A673 (cell line): ENCODE results near the gene LRRC32. TPM values are rescaled to one million over a fixed set of nuclear protein-coding genes. Genes with fewer than 3 reads are reported as not detected.
"Not testable (repeated sequence)": the region's sequence is repeated elsewhere in the genome, so short reads cannot be mapped to it uniquely, and the experiment has no call there.

Source experiments
- BruUV-seq: library from RNA; stranded (reverse); fragments of 400-500 nt; replicated peaks from 2 replicates; lab custom pipeline; 2021; lab: Mats Ljungman, UMichigan
- CTCF ChIA-PET: fragments of 300-600 bp; sonication (Branson Sonifier 250); formaldehyde crosslinking; loops from one replicate; lab custom pipeline; 2022; ENCODE audit warnings: antibody characterized with exemption; lab: Charles Lee
- POLR2A ChIA-PET: fragments of 300-600 bp; sonication (Branson Sonifier 250); formaldehyde crosslinking; loops from one replicate; lab custom pipeline; 2022; ENCODE audit warnings: antibody characterized with exemption; ENCODE audit not compliant: low non-redundant PET; lab: Charles Lee
- DNase-seq: peaks from one replicate; pipeline ENCODE4 v3.0.0-alpha.2; 2015; ENCODE audit warnings: low spot score
- H3K27ac ChIP-seq: fragments of 200-600 bp; sonication (generic); 2 replicates; pipeline ENCODE4 v1.5.1; 2016; ENCODE audit warnings: mixed run types, low read depth, mild to moderate bottlenecking, mixed read lengths, antibody characterized with exemption, low read length; ENCODE audit not compliant: poor library complexity, severe bottlenecking
- H3K27me3 ChIP-seq: fragments of 200-600 bp; sonication (generic); replicated peaks from 2 replicates; pipeline ENCODE4 v1.6.1; 2017; ENCODE audit warnings: mixed run types, low read depth, mild to moderate bottlenecking, mixed read lengths, antibody characterized with exemption, low read length; ENCODE audit not compliant: insufficient read depth, poor library complexity
- H3K36me3 ChIP-seq: fragments of 200-600 bp; sonication (generic); 2 replicates; pipeline ENCODE4 v1.6.1; 2016; ENCODE audit warnings: mixed run types, mild to moderate bottlenecking, mixed read lengths, antibody characterized with exemption, low read length; ENCODE audit not compliant: insufficient read depth, poor library complexity, severe bottlenecking
- H3K4me1 ChIP-seq: fragments of 200-600 bp; sonication (generic); 2 replicates; pipeline ENCODE4 v1.6.1; 2017; ENCODE audit warnings: mixed run types, mild to moderate bottlenecking, mixed read lengths, antibody characterized with exemption, low read length; ENCODE audit not compliant: insufficient read depth, poor library complexity, severe bottlenecking
- H3K4me3 ChIP-seq: fragments of 200-600 bp; sonication (generic); 2 replicates; pipeline ENCODE4 v1.5.1; 2016; ENCODE audit warnings: low read depth, mixed run types, mild to moderate bottlenecking, mixed read lengths, low read length; ENCODE audit not compliant: poor library complexity, severe bottlenecking
- H3K9me3 ChIP-seq: fragments of 200-600 bp; sonication (generic); 2 replicates; pipeline ENCODE4 v1.6.1; 2016; ENCODE audit warnings: mixed run types, low read depth, mild to moderate bottlenecking, mixed read lengths, antibody characterized with exemption, low read length; ENCODE audit not compliant: poor library complexity, severe bottlenecking
- EZH2 ChIP-seq: fragments of 200-600 bp; sonication (generic); IDR thresholded peaks from 2 replicates; pipeline ENCODE4 v1.6.1; 2017; ENCODE audit warnings: borderline replicate concordance, low read depth, mild to moderate bottlenecking, mixed read lengths, antibody characterized with exemption, low read length; ENCODE audit not compliant: poor library complexity, severe bottlenecking
- intact Hi-C: fragments of 100-400 bp; cut with micrococcal nuclease; formaldehyde crosslinking; loops from one replicate; pipeline ENCODE4 v1.10.0; 2022; ENCODE audit not compliant: unreplicated experiment
- total RNA-seq: library from RNA; stranded (reverse); gene quantifications from 2 replicates; pipeline ENCODE4 v1.2.3, GENCODE V29; 2021
- TF ChIP-seq, protein P1 (sequence below): fragments of 300-800, 200-600 bp; sonication (generic); conservative IDR thresholded peaks from 2 replicates; pipeline ENCODE4 v1.5.1; 2017; ENCODE audit warnings: low read depth, mild to moderate bottlenecking, antibody characterized with exemption, low read length, moderate library complexity, mixed read lengths

Gene LRRC32
- total RNA-seq, 1 experiment from 2014 or later: not detected

DNA sequence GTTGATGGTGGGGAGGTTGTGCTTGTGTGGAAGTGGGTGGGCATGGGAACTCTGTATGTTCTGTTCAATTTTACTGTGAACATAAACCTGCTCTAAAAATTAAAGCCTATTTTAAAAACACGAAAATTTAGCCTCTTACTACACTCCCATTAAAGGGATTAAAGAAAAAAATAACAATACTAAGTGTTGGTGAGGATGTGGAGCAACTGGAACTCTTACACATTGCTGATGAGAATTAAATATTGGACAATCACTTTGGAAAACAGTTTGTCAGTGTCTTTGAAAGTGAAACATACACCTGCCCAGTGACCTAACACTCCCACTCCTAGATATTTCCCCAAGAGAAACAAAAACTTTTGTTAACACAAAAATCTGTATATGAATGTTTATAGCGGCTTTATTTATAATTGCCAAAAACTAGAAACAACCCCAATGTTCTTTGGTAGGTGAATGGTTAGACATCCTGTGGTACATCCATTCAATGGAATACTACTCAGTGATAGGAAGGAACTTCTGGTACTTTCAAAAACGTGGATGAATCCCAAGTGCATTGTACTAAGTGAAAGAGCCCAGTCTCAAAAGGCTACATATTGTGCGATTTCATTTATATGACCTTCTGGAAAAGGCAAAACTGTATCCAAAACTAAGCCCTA, 23.5 kb downstream of the LRRC32 start:
- intact Hi-C loops: no loop called here
- DNase-seq: no peak
- Histone ChIP-seq H3K4me3 (no peak overlapping the region), H3K27ac (no peak overlapping the region), H3K4me1 (no peaks in the 10 kb centered on the region), H3K36me3 (no peaks in the 10 kb centered on the region), H3K27me3 (peaks cover 13% of the 10 kb centered on the region), H3K9me3 (peaks cover 5% of the 10 kb centered on the region)
- CTCF ChIA-PET: no interaction called here
- POLR2A ChIA-PET: no interaction called here
- TF ChIP-seq, protein P1, sequence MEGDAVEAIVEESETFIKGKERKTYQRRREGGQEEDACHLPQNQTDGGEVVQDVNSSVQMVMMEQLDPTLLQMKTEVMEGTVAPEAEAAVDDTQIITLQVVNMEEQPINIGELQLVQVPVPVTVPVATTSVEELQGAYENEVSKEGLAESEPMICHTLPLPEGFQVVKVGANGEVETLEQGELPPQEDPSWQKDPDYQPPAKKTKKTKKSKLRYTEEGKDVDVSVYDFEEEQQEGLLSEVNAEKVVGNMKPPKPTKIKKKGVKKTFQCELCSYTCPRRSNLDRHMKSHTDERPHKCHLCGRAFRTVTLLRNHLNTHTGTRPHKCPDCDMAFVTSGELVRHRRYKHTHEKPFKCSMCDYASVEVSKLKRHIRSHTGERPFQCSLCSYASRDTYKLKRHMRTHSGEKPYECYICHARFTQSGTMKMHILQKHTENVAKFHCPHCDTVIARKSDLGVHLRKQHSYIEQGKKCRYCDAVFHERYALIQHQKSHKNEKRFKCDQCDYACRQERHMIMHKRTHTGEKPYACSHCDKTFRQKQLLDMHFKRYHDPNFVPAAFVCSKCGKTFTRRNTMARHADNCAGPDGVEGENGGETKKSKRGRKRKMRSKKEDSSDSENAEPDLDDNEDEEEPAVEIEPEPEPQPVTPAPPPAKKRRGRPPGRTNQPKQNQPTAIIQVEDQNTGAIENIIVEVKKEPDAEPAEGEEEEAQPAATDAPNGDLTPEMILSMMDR: no peak
- no peak for TF ChIP-seq EZH2
- BruUV-seq: no TSS peak

DNA sequence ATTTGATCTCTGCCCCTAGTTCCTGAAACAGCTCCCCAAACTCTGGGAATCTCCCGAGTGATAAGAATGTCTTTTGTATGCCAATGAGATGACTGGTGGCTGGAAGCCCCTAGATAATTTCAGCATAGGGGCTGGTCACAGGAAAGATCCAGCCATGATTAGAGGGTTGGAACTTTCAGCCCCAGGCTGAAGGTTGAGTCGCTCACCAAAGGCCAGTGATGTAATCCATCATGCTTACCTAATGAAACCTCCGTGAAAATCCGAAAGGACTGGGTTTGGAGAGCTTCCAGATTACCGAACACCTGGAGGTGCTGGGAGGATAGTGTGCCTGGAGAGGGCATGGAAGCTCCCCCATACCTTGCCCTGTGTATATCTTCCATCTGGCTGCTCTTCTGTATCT, 26.0 kb downstream of the LRRC32 start:
- intact Hi-C loops: no loop called here
- H3K4me1 ChIP-seq: no peaks in the 10 kb centered on the region
- no peak overlapping the region for H3K27ac ChIP-seq
- H3K9me3 ChIP-seq: peaks cover 5% of the 10 kb centered on the region
- no TSS peak for BruUV-seq
- H3K4me3 ChIP-seq: no peak overlapping the region
- ChIA-PET POLR2A (no interaction called here), CTCF (no interaction called here)
- no peaks in the 10 kb centered on the region for H3K36me3 ChIP-seq
- no peak for TF ChIP-seq EZH2
- TF ChIP-seq, protein P1: no peak
- peaks cover 13% of the 10 kb centered on the region for H3K27me3 ChIP-seq
- DNase-seq: no peak

DNA sequence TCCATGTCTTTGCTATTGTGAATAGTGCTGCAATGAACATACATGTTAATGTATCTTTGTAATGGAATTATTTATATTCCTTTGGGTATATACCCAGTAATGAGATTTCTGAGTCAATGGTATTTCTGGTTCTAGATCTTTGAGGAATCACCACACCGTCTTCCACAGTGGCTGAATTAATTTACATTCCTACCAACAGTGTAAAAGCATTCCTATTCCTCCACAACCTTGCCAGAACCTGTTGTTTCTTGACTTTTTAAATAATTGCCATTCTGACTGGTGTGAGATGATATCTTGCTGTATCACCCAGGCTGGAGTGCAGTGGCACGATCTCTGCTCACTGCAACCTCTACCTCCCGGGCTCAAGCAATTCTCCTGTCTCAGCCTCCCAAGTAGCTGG, 26.8 kb downstream of the LRRC32 start:
- H3K4me1 ChIP-seq, H3K9me3 ChIP-seq, POLR2A ChIA-PET, CTCF ChIA-PET, BruUV-seq, H3K36me3 ChIP-seq, H3K27ac ChIP-seq, intact Hi-C loops, H3K4me3 ChIP-seq, DNase-seq: not testable (repeated sequence)
- peaks cover 18% of the 10 kb centered on the region for H3K27me3 ChIP-seq

DNA sequence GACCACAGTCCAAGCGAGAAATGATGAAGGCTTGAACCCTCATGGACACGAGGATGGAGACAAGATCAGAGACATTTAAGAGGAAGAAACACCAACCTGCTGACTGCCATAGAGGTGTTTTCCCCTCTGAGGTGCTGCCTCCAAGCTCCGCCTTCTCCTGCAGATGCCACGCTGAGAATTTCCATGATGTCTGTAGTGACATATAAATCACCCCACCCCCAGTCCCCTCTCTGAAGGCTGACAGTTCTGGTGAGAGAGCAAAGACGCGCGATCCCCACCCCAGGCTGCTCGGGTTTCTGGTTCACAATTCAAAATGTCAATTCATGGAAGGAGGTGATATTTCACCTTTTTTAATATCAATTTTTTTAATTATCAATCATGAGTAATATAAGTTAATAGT, 28.2 kb downstream of the LRRC32 start:
- no peak for TF ChIP-seq EZH2
- peaks cover 5% of the 10 kb centered on the region for H3K9me3 ChIP-seq
- POLR2A ChIA-PET: no interaction called here
- peaks cover 18% of the 10 kb centered on the region for H3K27me3 ChIP-seq
- no peaks in the 10 kb centered on the region for H3K36me3 ChIP-seq
- DNase-seq: no peak
- BruUV-seq: no TSS peak
- no peak overlapping the region for H3K4me3 ChIP-seq
- no peak overlapping the region for H3K27ac ChIP-seq
- CTCF ChIA-PET: no interaction called here
- intact Hi-C loops: no loop called here
- H3K4me1 ChIP-seq: no peaks in the 10 kb centered on the region
